HFFc6 (cell line): Measurements from ENCODE around the gene SETD2. TPM values are rescaled to one million over a fixed set of nuclear protein-coding genes. Genes with fewer than 3 reads are reported as not detected.

Experiments used
- DNase-seq: peaks from one replicate; pipeline ENCODE4 v3.0.0-alpha.2; 2018
- H3K27ac Mint-ChIP-seq: 2 replicates; pipeline ENCODE4 v1.8.0; 2020; ENCODE audit warnings: mild to moderate bottlenecking, mixed read lengths
- H3K27me3 Mint-ChIP-seq: 2 replicates; pipeline ENCODE4 v1.8.0; 2021; ENCODE audit warnings: mild to moderate bottlenecking, moderate library complexity, mixed read lengths; ENCODE audit not compliant: insufficient read depth
- H3K36me3 Mint-ChIP-seq: 2 replicates; pipeline ENCODE4 v1.8.0; 2021; ENCODE audit warnings: low read depth, mixed read lengths
- H3K4me1 Mint-ChIP-seq: 2 replicates; pipeline ENCODE4 v1.8.0; 2020; ENCODE audit warnings: low read depth, mixed read lengths
- H3K4me3 Mint-ChIP-seq: 2 replicates; pipeline ENCODE4 v1.8.0; 2020; ENCODE audit warnings: mild to moderate bottlenecking, moderate library complexity, mixed read lengths
- H3K9me3 Mint-ChIP-seq: 2 replicates; pipeline ENCODE4 v1.8.0; 2020; ENCODE audit warnings: mild to moderate bottlenecking, mixed read lengths
- total RNA-seq, 6 experiments: library from RNA; stranded (reverse); fragmentation: NEBNext Ultra II Directional; extraction: Animal tissue kit (Norgen Biotek cat#: 25700); gene quantifications; 2 replicates in 1 of 6; 3 replicates in 5 of 6; pipeline ENCODE4 v1.2.3, GENCODE V29; 2021
- TF ChIP-seq, protein P1 (sequence below): fragments of 200-600 bp; sonication (generic); IDR thresholded peaks from 2 replicates; pipeline ENCODE4 v1.5.0; 2021; ENCODE audit warnings: antibody characterized with exemption, mild to moderate bottlenecking

SETD2 gene
- total RNA-seq, 6 experiments from 2014 or later, result 26.7 to 33.7 (median 30.8) TPM

DNA sequence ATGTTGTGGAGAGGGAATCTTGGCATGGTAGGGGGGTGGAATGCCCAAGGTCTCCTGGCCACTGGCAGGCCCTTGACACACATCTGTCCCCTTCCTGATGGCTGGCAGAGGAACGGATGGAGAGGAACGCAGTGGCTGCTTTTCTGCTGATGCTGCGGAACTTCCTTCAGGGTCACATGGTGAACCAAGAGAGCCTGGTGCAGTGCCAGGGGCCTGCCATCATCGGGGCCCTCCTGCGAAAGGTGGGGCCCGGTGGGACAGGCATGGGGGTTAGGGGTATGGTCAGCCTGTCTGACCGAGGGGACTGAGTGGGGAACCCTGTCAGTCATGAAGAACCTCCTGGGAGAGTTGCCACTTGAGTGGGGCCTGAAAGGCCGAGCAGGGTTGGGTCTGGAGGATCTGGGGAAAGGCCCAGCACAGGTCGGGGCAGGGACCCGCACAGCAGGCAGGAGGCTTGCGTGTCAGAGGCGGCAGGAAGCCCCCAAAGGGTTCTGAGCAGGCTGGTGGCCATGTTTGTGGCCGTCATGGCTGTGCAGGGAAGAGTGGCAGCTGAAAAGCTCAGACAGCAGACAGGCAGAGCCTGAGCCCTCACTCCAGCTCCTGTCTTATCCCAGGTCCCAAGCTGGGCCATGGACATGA lies 166.3 kb downstream of the SETD2 start:
- no peak overlapping the region for H3K4me3 Mint-ChIP-seq
- TF ChIP-seq, protein P1, sequence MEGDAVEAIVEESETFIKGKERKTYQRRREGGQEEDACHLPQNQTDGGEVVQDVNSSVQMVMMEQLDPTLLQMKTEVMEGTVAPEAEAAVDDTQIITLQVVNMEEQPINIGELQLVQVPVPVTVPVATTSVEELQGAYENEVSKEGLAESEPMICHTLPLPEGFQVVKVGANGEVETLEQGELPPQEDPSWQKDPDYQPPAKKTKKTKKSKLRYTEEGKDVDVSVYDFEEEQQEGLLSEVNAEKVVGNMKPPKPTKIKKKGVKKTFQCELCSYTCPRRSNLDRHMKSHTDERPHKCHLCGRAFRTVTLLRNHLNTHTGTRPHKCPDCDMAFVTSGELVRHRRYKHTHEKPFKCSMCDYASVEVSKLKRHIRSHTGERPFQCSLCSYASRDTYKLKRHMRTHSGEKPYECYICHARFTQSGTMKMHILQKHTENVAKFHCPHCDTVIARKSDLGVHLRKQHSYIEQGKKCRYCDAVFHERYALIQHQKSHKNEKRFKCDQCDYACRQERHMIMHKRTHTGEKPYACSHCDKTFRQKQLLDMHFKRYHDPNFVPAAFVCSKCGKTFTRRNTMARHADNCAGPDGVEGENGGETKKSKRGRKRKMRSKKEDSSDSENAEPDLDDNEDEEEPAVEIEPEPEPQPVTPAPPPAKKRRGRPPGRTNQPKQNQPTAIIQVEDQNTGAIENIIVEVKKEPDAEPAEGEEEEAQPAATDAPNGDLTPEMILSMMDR, result no peak
- H3K27me3 Mint-ChIP-seq, result no peaks in the 10 kb centered on the region
- H3K4me1 Mint-ChIP-seq, result peaks cover 12% of the 10 kb centered on the region
- no peaks in the 10 kb centered on the region for H3K9me3 Mint-ChIP-seq
- H3K36me3 Mint-ChIP-seq, result no peaks in the 10 kb centered on the region
- H3K27ac Mint-ChIP-seq, result no peak overlapping the region
- no peak for DNase-seq

GRCh38 chr3:46996689-46997452 lies 167.0 kb downstream of the SETD2 start:
- no peak overlapping the region for H3K4me3 Mint-ChIP-seq
- TF ChIP-seq, protein P1, result no peak
- H3K27me3 Mint-ChIP-seq, result no peaks in the 10 kb centered on the region
- no peak for DNase-seq
- H3K27ac Mint-ChIP-seq, result no peak overlapping the region
- no peaks in the 10 kb centered on the region for H3K36me3 Mint-ChIP-seq
- H3K4me1 Mint-ChIP-seq, result peaks cover 12% of the 10 kb centered on the region
- no peaks in the 10 kb centered on the region for H3K9me3 Mint-ChIP-seq

GRCh38 chr3:46995901-46996562 lies 167.9 kb downstream of the SETD2 start:
- no peak overlapping the region for H3K27ac Mint-ChIP-seq
- no peaks in the 10 kb centered on the region for H3K9me3 Mint-ChIP-seq
- no peaks in the 10 kb centered on the region for H3K36me3 Mint-ChIP-seq
- peaks cover 12% of the 10 kb centered on the region for H3K4me1 Mint-ChIP-seq
- TF ChIP-seq, protein P1, result no peak
- no peaks in the 10 kb centered on the region for H3K27me3 Mint-ChIP-seq
- DNase-seq, result no peak
- no peak overlapping the region for H3K4me3 Mint-ChIP-seq

GRCh38 chr3:46994801-46995731 lies 168.8 kb downstream of the SETD2 start:
- H3K4me1 Mint-ChIP-seq, result peaks cover 3% of the 10 kb centered on the region
- DNase-seq, result no peak
- no peak overlapping the region for H3K27ac Mint-ChIP-seq
- TF ChIP-seq, protein P1, result no peak
- no peaks in the 10 kb centered on the region for H3K27me3 Mint-ChIP-seq
- no peaks in the 10 kb centered on the region for H3K9me3 Mint-ChIP-seq
- H3K36me3 Mint-ChIP-seq, result no peaks in the 10 kb centered on the region
- no peak overlapping the region for H3K4me3 Mint-ChIP-seq

DNA sequence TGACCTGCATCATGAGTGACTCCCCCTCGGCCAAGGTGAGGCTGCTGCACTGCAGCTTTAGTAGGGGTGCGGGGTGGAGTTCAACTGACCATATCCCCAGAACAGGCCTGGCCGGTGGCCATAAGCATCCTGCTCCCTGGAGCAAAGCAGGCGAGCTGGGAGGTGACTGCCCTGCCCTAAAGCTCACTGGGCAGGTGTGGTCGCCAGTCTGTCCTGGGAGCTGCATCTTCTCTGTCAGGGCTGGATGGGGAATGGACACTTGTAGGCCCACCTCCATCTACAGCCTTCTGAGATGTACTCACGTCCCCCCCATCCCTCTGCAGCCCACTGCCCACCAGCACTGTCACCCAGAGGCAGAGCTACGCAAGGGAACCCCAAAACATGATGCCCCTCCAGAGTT lies 169.9 kb downstream of the SETD2 start:
- DNase-seq, result no peak
- H3K9me3 Mint-ChIP-seq, result no peaks in the 10 kb centered on the region
- H3K27ac Mint-ChIP-seq, result no peak overlapping the region
- peaks cover 2% of the 10 kb centered on the region; the same call in 1 of the 2 replicates for H3K27me3 Mint-ChIP-seq
- H3K4me3 Mint-ChIP-seq, result no peak overlapping the region
- no peaks in the 10 kb centered on the region for H3K36me3 Mint-ChIP-seq
- no peaks in the 10 kb centered on the region for H3K4me1 Mint-ChIP-seq
- TF ChIP-seq, protein P1, result no peak
